Upper lobe of right lung (tissue), 1 donor: ENCODE measurements around the gene HSD17B4. TPM values are rescaled to one million over a fixed set of nuclear protein-coding genes. Genes with fewer than 3 reads are reported as not detected.

Experiments used
- ATAC-seq: fragments of 200-7000 bp; cut with Tn5 transposase; one replicate; pipeline ENCODE4 v1.9.1; 2020; ENCODE audit warnings: mild to moderate bottlenecking, moderate library complexity
- DNase-seq: peaks from one replicate; pipeline ENCODE4 v3.0.0-alpha.2; 2020
- H3K27ac ChIP-seq: fragments of 200-600 bp; one replicate; pipeline ENCODE4 v1.8.0; 2022
- H3K27me3 ChIP-seq: fragments of 200-600 bp; one replicate; pipeline ENCODE4 v1.8.0; 2022; ENCODE audit warnings: mild to moderate bottlenecking
- H3K36me3 ChIP-seq: fragments of 200-600 bp; one replicate; pipeline ENCODE4 v1.8.0; 2022
- H3K4me1 ChIP-seq: fragments of 200-600 bp; one replicate; pipeline ENCODE4 v1.8.0; 2022
- H3K4me3 ChIP-seq: fragments of 200-600 bp; one replicate; pipeline ENCODE4 v1.8.0; 2022; ENCODE audit warnings: mild to moderate bottlenecking
- H3K9me3 ChIP-seq: fragments of 200-600 bp; one replicate; pipeline ENCODE4 v1.8.0; 2022
- intact Hi-C: fragments of 100-400 bp; cut with DNase I; formaldehyde crosslinking; loops from one replicate; pipeline ENCODE4 v1.11.0; 2022
- total RNA-seq: library from RNA; stranded (reverse); fragmentation: NEBNext Ultra II Directional; extraction: Animal tissue kit (Norgen Biotek cat#: 25700); gene quantifications from one replicate; pipeline ENCODE4 v1.2.1, GENCODE V29; 2021
- TF ChIP-seq, protein P1 (sequence below): fragments of 200-600 bp; IDR thresholded peaks from one replicate; pipeline ENCODE4 v1.8.0; 2022; ENCODE audit warnings: antibody characterized with exemption
- donor health status: DM: no; HTN: yes; CAD: no; lungs with severe emphysema.

HSD17B4 gene
- total RNA-seq, 1 donor from 2014 or later = 335 TPM

- Histone ChIP-seq H3K27ac (no peak overlapping the region), H3K9me3 (no peaks in the 10 kb centered on the region), H3K4me1 (peaks cover 7% of the 10 kb centered on the region), H3K4me3 (no peak overlapping the region), H3K36me3 (peaks cover 12% of the 10 kb centered on the region), H3K27me3 (no peaks in the 10 kb centered on the region)
- ATAC-seq (no peak), DNase-seq (no peak)
- TF ChIP-seq, protein P1, sequence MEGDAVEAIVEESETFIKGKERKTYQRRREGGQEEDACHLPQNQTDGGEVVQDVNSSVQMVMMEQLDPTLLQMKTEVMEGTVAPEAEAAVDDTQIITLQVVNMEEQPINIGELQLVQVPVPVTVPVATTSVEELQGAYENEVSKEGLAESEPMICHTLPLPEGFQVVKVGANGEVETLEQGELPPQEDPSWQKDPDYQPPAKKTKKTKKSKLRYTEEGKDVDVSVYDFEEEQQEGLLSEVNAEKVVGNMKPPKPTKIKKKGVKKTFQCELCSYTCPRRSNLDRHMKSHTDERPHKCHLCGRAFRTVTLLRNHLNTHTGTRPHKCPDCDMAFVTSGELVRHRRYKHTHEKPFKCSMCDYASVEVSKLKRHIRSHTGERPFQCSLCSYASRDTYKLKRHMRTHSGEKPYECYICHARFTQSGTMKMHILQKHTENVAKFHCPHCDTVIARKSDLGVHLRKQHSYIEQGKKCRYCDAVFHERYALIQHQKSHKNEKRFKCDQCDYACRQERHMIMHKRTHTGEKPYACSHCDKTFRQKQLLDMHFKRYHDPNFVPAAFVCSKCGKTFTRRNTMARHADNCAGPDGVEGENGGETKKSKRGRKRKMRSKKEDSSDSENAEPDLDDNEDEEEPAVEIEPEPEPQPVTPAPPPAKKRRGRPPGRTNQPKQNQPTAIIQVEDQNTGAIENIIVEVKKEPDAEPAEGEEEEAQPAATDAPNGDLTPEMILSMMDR = no peak
- intact Hi-C loops = no loop called here
These were observed 6.8 kb downstream of the HSD17B4 start for GRCh38 chr5:119458911-119459632.

- Histone ChIP-seq H3K9me3 (peaks cover 13% of the 10 kb centered on the region), H3K4me3 (no peak overlapping the region), H3K4me1 (no peaks in the 10 kb centered on the region), H3K36me3 (no peaks in the 10 kb centered on the region), H3K27ac (no peak overlapping the region), H3K27me3 (no peaks in the 10 kb centered on the region)
- intact Hi-C loops = no loop called here
- no peak for DNase-seq
- TF ChIP-seq, protein P1 = no peak
- no peak for ATAC-seq
These were observed 13.3 kb downstream of the HSD17B4 start for GRCh38 chr5:119465640-119466039.

DNA sequence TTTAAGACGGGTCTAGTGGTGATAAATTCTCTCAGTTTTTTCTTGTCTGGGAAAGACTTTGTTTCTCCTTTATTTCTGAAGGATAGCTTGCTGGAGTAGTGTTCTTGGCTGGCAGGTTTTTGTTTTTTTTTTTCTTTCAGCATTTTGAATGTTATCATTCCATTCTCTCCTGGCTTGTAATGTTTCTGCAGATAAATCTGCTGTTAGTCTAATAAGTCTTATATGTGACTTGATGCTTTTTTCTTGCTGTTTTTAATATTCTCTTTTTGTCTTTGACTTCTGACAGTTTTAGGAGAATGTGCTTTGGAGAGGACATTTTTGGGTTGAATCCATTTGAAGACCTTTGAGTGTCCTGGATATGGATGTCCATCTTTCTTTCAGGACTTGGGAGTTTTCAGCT, 16.0 kb downstream of the HSD17B4 start:
- H3K4me3 ChIP-seq = no peak overlapping the region
- TF ChIP-seq, protein P1 = no peak
- H3K27ac ChIP-seq = no peak overlapping the region
- no peaks in the 10 kb centered on the region for H3K4me1 ChIP-seq
- H3K9me3 ChIP-seq = peaks cover 13% of the 10 kb centered on the region
- DNase-seq (no peak), ATAC-seq (no peak)
- no peaks in the 10 kb centered on the region for H3K27me3 ChIP-seq
- H3K36me3 ChIP-seq = peaks cover 4% of the 10 kb centered on the region
- intact Hi-C loops = no loop called here

DNA sequence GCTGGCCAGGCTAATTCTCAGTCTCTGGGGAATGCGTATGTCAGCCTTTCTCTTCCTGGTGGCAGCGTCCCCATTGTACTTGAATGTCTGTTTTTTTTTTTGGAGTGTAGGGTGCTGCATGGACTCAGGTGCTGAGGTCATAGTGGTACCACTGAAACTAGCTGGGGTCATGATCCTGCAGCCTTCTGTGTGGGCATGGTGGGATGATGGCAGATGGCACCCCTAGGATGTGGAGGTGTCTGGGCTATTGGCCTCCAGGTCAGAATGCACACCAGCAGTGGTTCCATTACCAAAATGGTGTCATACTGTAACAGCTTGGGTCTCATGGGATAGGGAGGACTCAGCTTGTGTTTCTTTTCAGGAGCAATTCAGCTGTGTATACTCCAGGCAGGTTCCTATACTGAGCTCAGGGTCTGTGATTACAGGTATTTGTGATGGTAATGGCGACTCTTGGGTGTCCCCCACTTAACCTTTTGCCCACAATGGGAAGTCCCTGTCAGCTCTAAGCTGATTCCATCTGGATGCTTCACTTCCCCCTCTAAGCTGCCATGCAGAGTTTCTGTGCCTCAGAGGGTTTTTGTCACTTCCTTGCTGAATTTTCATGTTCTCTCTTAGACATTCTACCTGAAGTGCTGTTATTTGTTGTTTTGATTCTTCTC, 17.9 kb downstream of the HSD17B4 start:
- no peak overlapping the region for H3K4me3 ChIP-seq
- peaks cover 17% of the 10 kb centered on the region for H3K36me3 ChIP-seq
- H3K27me3 ChIP-seq = no peaks in the 10 kb centered on the region
- no peak overlapping the region for H3K27ac ChIP-seq
- peaks cover under 1% of the 10 kb centered on the region for H3K4me1 ChIP-seq
- peak; percentile 25 for ATAC-seq
- no peak for DNase-seq
- TF ChIP-seq, protein P1 = no peak
- intact Hi-C loops = no loop called here
- peaks cover 13% of the 10 kb centered on the region for H3K9me3 ChIP-seq

GRCh38 chr5:119470851-119471451, 18.7 kb downstream of the HSD17B4 start:
- peaks cover 4% of the 10 kb centered on the region for H3K4me1 ChIP-seq
- H3K27me3 ChIP-seq = no peaks in the 10 kb centered on the region
- H3K36me3 ChIP-seq = peaks cover 25% of the 10 kb centered on the region
- DNase-seq = no peak
- H3K9me3 ChIP-seq = peaks cover 13% of the 10 kb centered on the region
- no peak for ATAC-seq
- no peak overlapping the region for H3K4me3 ChIP-seq
- H3K27ac ChIP-seq = no peak overlapping the region
- TF ChIP-seq, protein P1 = peak; percentile 51
- intact Hi-C loops = no loop called here
